ENCODE measurements around the gene SSR2. TPM values are rescaled to one million over a fixed set of nuclear protein-coding genes. Genes with fewer than 3 reads are reported as not detected.

The SSR2 gene
- polyA plus RNA-seq, 4 donors = 133 to 316 (median 266) TPM

DNA sequence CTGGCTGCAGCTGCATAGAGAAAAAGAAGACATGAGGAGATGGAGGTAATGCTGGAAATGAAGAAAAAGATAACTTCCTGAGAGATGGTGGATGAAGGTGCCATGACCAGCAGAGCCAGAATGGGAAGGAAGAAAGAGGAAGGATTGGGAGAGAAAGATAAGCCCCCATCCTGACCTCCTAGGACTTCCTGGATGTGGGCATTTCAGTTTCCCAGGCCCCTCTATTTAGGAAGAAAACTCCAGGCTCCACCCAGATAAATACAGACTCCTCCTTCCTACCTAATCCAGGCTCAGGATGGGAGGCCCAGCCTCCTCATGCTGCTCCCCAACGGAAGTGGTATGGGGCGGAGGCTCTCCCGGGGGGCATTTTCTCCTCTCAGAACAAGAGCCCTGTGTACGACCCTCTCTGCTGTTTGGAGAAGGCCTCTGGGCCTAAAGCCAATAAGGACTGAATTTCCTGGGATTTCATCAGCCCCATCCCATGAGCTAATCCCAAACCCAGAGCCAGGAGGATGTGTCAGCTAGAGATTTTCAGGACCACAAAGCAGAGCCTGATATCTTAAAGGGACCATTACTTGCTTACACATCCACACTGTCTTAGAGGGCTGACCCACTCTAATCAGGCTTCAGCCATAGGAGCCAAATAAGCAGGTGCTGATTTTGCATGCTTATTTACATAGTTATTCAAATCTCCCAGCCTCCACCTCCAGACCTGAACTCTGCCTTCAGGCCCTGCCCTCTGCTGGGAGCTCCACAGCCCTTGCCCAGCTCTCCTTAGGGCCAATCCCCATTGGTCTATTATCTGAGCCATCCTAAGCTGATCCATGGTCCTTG is 37.3 kb downstream of the SSR2 start:
- Histone ChIP-seq H3K4me3 (ENCODE audit: low read depth in 1 of 3, low read length in 3 of 3) (no peak overlapping the region), H3K27me3 (ENCODE audit: control insufficient read depth in 3 of 3, insufficient read depth in 3 of 3, low read length in 3 of 3) (no peaks in the 10 kb centered on the region), H3K36me3 (ENCODE audit: control insufficient read depth in 3 of 3, insufficient read depth in 2 of 3, low read depth in 1 of 3, low read length in 3 of 3) (peaks cover 0 to 5% (median 0%) of the 10 kb centered on the region in 3 donors), H3K27ac (ENCODE audit: low read depth in 1 of 3, low read length in 2 of 3) (peak overlapping the region in 2 of 3 donors; percentile 57 to 85), H3K9me3 (ENCODE audit: control insufficient read depth in 2 of 2, insufficient read depth in 1 of 2, low read depth in 1 of 2, low read length in 1 of 2) (no peaks in the 10 kb centered on the region), H3K4me1 (ENCODE audit: control insufficient read depth in 3 of 3, insufficient read depth in 2 of 3, low read depth in 1 of 3, low read length in 2 of 3) (peaks cover 7 to 44% (median 23%) of the 10 kb centered on the region in 3 donors)
- 46 to 55% (median 50%) methylated on average over 4 of the region's 4 CpGs for WGBS, 3 donors
- no peak for FAIRE-seq
- DNase-seq = no peak

DNA sequence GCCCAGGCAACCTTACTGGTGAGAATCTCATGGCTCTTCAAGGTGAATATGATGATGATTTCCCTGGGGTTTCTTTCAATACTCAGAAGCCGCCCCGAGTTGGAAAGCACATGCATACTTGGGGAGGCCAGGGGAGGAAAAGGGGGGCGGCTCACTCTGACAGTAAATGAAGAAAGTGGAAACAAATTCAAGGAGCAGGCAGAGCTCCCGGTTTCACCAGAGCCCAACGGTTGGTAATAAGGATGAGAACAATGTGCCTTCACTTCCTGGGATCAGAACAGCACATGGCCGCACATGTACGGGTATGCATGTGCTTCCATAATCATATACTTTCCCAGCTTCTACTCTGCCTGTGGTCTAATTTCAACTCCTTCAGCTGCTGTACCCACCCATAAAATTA is 38.6 kb downstream of the SSR2 start:
- no peak for FAIRE-seq
- Histone ChIP-seq H3K9me3 (ENCODE audit: control insufficient read depth in 2 of 2, insufficient read depth in 1 of 2, low read depth in 1 of 2, low read length in 1 of 2) (no peaks in the 10 kb centered on the region), H3K27ac (ENCODE audit: low read depth in 1 of 3, low read length in 2 of 3) (peak overlapping the region in 1 of 3 donors; percentile 89), H3K27me3 (ENCODE audit: control insufficient read depth in 3 of 3, insufficient read depth in 3 of 3, low read length in 3 of 3) (no peaks in the 10 kb centered on the region), H3K4me3 (ENCODE audit: low read depth in 1 of 3, low read length in 3 of 3) (no peak overlapping the region), H3K36me3 (ENCODE audit: control insufficient read depth in 3 of 3, insufficient read depth in 2 of 3, low read depth in 1 of 3, low read length in 3 of 3) (peaks cover 0 to 5% (median 0%) of the 10 kb centered on the region in 3 donors), H3K4me1 (ENCODE audit: control insufficient read depth in 3 of 3, insufficient read depth in 2 of 3, low read depth in 1 of 3, low read length in 2 of 3) (peaks cover 7 to 47% (median 23%) of the 10 kb centered on the region in 3 donors)
- no peak for DNase-seq
- WGBS, 3 donors = 64 to 87% (median 76%) methylated on average over 7 of the region's 7 CpGs

DNA sequence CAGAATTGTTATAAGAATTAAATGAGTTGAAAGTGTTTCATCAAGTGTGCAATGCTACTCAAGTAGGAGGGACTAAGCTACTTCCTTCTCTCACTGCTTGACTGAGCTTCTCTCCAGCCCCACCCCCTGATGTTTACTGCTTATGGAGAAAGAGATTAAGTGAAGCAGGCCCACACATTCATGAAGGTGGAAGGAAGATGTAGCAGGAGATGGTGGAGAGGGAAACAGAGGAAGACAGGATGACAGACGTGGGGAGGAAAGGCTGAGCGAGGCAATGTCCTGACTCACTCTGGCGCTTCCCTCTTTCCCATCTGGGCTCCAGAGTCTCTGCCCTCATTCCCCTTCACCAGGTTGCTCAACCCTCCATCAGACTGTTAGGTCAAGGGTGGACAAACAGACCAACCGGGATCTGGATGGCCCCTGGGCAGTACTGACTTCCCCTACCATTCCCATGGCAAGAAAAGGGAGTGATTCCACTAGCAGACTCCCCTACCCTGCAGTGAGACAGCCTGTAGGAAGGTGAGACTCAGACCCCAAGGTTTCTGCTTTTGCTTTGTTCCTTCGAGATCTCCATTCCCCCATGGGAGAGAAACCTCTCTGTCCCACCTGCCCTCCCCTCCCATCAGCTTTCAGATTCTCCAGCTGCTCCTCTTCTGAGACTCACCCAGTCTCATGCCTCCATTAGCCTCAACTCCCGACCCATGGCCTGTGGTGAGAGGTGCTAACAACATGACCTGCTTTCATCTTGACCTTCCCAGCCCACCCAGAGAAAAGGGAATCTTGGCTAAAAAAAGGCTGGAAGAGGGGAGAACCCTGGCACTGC is 39.3 kb downstream of the SSR2 start:
- H3K4me1 ChIP-seq (ENCODE audit: control insufficient read depth in 3 of 3, insufficient read depth in 2 of 3, low read depth in 1 of 3, low read length in 2 of 3) = peaks cover 7 to 53% (median 23%) of the 10 kb centered on the region in 3 donors
- FAIRE-seq (no peak), DNase-seq (peak in 1 of 2 donors; percentile 43)
- peaks cover 0 to 5% (median 0%) of the 10 kb centered on the region in 3 donors for H3K36me3 ChIP-seq (ENCODE audit: control insufficient read depth in 3 of 3, insufficient read depth in 2 of 3, low read depth in 1 of 3, low read length in 3 of 3)
- no peaks in the 10 kb centered on the region for H3K9me3 ChIP-seq (ENCODE audit: control insufficient read depth in 2 of 2, insufficient read depth in 1 of 2, low read depth in 1 of 2, low read length in 1 of 2)
- peak overlapping the region in 1 of 3 donors; percentile 89 for H3K27ac ChIP-seq (ENCODE audit: low read depth in 1 of 3, low read length in 2 of 3)
- no peaks in the 10 kb centered on the region for H3K27me3 ChIP-seq (ENCODE audit: control insufficient read depth in 3 of 3, insufficient read depth in 3 of 3, low read length in 3 of 3)
- 49 to 69% (median 66%) methylated on average over 6 of the region's 6 CpGs for WGBS, 3 donors
- H3K4me3 ChIP-seq (ENCODE audit: low read depth in 1 of 3, low read length in 3 of 3) = no peak overlapping the region

DNA sequence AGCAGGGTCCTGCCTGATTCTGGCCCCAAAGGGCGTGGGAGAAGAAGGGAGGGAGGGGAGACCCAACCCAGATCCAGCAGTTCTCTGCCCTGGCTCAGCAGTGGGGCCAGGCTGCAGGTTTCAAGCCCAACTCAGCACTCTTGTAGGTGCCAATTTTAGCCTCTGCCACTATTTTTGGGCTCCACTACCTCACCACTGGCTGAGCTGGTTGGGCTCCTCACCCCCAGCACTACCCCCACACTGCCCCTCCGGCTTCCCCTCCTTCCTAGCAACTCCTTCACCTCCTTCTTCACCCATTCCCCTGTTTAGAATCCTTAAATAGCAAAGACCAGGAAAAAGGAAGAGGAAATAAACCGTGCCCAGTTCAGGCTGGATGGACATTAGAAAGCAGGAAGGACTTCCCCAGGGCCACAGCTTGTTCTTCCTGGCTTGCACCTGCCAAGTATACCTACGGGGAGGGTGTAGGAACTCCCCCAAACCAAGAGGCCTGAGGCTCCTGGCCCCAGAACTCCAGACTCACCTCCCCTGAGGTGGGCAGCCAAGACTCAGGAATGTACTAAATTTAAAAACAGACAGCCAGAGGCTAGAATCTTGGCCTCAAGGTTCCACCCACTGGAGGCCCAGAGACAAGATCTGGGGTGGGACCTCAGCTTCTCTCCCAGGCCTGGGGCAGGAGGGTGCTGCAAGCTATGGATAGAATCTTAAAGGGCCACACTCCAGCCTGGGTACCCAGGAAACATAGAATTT is 41.0 kb downstream of the SSR2 start:
- H3K36me3 ChIP-seq (ENCODE audit: control insufficient read depth in 3 of 3, insufficient read depth in 2 of 3, low read depth in 1 of 3, low read length in 3 of 3) = peaks cover 0 to 14% (median 0%) of the 10 kb centered on the region in 3 donors
- peak overlapping the region; percentile 2 to 88 (median 87) for H3K4me3 ChIP-seq (ENCODE audit: low read depth in 1 of 3, low read length in 3 of 3)
- no peak for FAIRE-seq
- H3K27me3 ChIP-seq (ENCODE audit: control insufficient read depth in 3 of 3, insufficient read depth in 3 of 3, low read length in 3 of 3) = no peaks in the 10 kb centered on the region
- WGBS, 3 donors = 13 to 25% (median 17%) methylated on average over 4 of the region's 4 CpGs
- H3K27ac ChIP-seq (ENCODE audit: low read depth in 1 of 3, low read length in 2 of 3) = peak overlapping the region; percentile 77 to 93 (median 89)
- no peaks in the 10 kb centered on the region for H3K9me3 ChIP-seq (ENCODE audit: control insufficient read depth in 2 of 2, insufficient read depth in 1 of 2, low read depth in 1 of 2, low read length in 1 of 2)
- no peak for DNase-seq
- peaks cover 7 to 70% (median 34%) of the 10 kb centered on the region in 3 donors for H3K4me1 ChIP-seq (ENCODE audit: control insufficient read depth in 3 of 3, insufficient read depth in 2 of 3, low read depth in 1 of 3, low read length in 2 of 3)

DNA sequence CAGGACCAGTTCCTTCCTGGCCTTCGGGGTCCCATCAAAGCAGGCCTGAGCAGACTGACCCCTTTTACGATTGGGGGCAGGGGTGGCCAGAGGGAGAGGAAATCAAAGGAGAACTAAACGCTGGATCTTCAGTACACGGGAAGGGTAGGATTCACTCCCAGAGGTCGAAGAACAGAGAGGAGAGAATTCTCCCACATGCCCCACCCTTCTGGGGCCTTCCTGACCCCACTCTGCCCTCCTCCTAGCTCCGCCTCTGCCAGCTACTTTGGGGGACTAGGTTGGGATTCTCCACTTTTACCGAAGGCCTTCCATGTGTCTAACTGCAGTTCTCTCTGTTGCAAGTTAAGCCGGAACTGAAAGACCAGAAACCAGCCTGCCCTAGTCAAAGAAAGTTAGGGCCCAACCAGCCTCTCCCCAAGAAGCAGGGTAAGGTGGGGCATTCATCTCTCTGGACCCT is 41.8 kb downstream of the SSR2 start:
- H3K9me3 ChIP-seq (ENCODE audit: control insufficient read depth in 2 of 2, insufficient read depth in 1 of 2, low read depth in 1 of 2, low read length in 1 of 2) = no peaks in the 10 kb centered on the region
- DNase-seq = peak; percentile 55 to 64
- peak overlapping the region; percentile 77 to 93 (median 89) for H3K27ac ChIP-seq (ENCODE audit: low read depth in 1 of 3, low read length in 2 of 3)
- peaks cover 7 to 72% (median 34%) of the 10 kb centered on the region in 3 donors for H3K4me1 ChIP-seq (ENCODE audit: control insufficient read depth in 3 of 3, insufficient read depth in 2 of 3, low read depth in 1 of 3, low read length in 2 of 3)
- H3K4me3 ChIP-seq (ENCODE audit: low read depth in 1 of 3, low read length in 3 of 3) = peak overlapping the region; percentile 87 to 94 (median 88)
- no peaks in the 10 kb centered on the region for H3K27me3 ChIP-seq (ENCODE audit: control insufficient read depth in 3 of 3, insufficient read depth in 3 of 3, low read length in 3 of 3)
- FAIRE-seq = no peak
- 1 to 7% (median 5%) methylated on average over 8 of the region's 8 CpGs for whole genome bisulfite sequencing, 3 donors
- H3K36me3 ChIP-seq (ENCODE audit: control insufficient read depth in 3 of 3, insufficient read depth in 2 of 3, low read depth in 1 of 3, low read length in 3 of 3) = peaks cover 0 to 20% (median 0%) of the 10 kb centered on the region in 3 donors

DNA sequence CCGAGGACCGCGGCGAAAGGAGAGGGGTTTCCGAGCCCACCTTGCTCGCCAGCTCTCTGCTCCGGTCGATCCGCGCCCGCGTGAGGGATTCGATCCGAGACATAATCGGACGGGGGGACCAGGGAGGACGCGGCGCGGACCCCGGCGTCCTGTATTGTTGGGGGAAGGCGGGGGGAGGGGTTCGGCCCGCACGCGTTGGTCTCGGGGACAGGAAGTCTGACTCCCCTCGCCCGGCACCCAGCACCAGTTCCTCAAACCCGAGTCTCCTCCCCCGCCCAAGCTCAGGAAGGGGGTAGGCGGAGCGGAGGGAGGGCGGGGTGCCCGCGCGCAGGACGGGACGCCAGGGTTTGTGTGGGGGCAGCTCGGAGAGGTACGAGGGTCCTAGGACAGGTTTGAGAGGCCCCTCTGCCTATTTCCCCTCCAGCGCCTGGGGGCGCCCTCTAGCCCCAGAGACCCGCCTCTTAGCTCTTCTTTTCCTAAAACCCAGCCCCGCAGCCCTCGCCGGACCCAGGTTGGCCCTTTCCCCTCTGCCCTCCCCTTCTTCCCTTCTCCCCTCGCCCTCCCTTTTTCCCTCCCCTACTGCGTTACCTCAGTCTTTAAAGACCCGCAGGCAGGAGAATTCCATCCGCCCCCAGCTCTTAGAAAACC is 42.3 kb downstream of the SSR2 start, which contains the start of gene ARHGEF2:
TSS of gene ARHGEF2 (minus strand) at position 223 of the 648 bp plus-strand sequence. CDS start at position 103, 120 bp downstream.
- no peak for FAIRE-seq
- peaks cover 7 to 67% (median 34%) of the 10 kb centered on the region in 3 donors for H3K4me1 ChIP-seq (ENCODE audit: control insufficient read depth in 3 of 3, insufficient read depth in 2 of 3, low read depth in 1 of 3, low read length in 2 of 3)

DNA sequence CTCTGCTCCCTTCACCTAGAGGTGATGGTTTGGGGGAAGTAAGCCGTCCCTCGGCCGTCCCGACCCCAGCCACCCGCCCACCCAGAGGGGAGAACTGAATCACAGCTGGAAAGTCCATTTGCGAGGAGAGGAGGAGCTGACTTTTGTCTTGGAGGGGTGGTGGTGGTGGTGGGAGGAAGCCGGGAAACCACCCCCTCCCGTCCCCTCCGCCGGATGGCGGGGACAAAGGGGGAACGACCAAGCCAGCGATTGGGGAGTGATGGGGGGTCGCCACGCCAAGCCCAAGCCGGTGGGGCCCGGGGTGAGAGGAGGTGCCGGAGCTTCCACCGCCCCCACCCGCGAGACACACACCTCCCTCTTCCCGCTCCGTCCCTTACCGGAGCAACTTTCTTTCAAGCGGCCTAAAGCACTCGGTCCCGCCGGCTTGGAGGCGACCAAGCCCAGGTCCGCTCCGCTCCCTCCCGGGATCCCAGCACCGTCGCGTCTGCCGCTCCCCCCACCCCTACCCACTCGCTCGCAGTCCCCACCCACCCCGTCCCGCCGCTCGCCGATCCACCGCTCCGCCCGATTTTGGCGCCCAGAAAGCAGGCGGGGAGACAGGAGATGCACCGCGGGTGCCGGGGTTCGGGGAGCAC is 42.9 kb downstream of the SSR2 start:
- Histone ChIP-seq H3K27me3 (ENCODE audit: control insufficient read depth in 3 of 3, insufficient read depth in 3 of 3, low read length in 3 of 3) (no peaks in the 10 kb centered on the region), H3K36me3 (ENCODE audit: control insufficient read depth in 3 of 3, insufficient read depth in 2 of 3, low read depth in 1 of 3, low read length in 3 of 3) (peaks cover 0 to 24% (median 0%) of the 10 kb centered on the region in 3 donors), H3K4me3 (ENCODE audit: low read depth in 1 of 3, low read length in 3 of 3) (peak overlapping the region; percentile 87 to 94 (median 88)), H3K4me1 (ENCODE audit: control insufficient read depth in 3 of 3, insufficient read depth in 2 of 3, low read depth in 1 of 3, low read length in 2 of 3) (peaks cover 7 to 65% (median 34%) of the 10 kb centered on the region in 3 donors), H3K9me3 (ENCODE audit: control insufficient read depth in 2 of 2, insufficient read depth in 1 of 2, low read depth in 1 of 2, low read length in 1 of 2) (no peaks in the 10 kb centered on the region), H3K27ac (ENCODE audit: low read depth in 1 of 3, low read length in 2 of 3) (peak overlapping the region; percentile 77 to 93 (median 89))
- WGBS, 3 donors = 0% methylated on average over 34 to 52 of the region's 52 CpGs
- FAIRE-seq (no peak), DNase-seq (peak in 1 of 2 donors; percentile 31)

More for the DNA sequence above, 42.3 kb downstream of the SSR2 start, which contains the start of gene ARHGEF2:
- H3K27me3 ChIP-seq (ENCODE audit: control insufficient read depth in 3 of 3, insufficient read depth in 3 of 3, low read length in 3 of 3) = no peaks in the 10 kb centered on the region
- peak within 1 kb of the TSS; percentile 87 to 94 (median 88) for H3K4me3 ChIP-seq (ENCODE audit: low read depth in 1 of 3, low read length in 3 of 3)
- DNase-seq = peak; percentile 76 to 81
- 0 to 1% (median 0%) methylated on average over 30 to 52 of the region's 52 CpGs for WGBS, 3 donors
- peaks cover 0 to 24% (median 0%) of the 10 kb centered on the region in 3 donors for H3K36me3 ChIP-seq (ENCODE audit: control insufficient read depth in 3 of 3, insufficient read depth in 2 of 3, low read depth in 1 of 3, low read length in 3 of 3)
- no peaks in the 10 kb centered on the region for H3K9me3 ChIP-seq (ENCODE audit: control insufficient read depth in 2 of 2, insufficient read depth in 1 of 2, low read depth in 1 of 2, low read length in 1 of 2)
- H3K27ac ChIP-seq (ENCODE audit: low read depth in 1 of 3, low read length in 2 of 3) = peak within 1 kb of the TSS; percentile 77 to 93 (median 89)
